BJ (cell line): ENCODE measurements around the gene TSR3. TPM values are rescaled to one million over a fixed set of nuclear protein-coding genes. Genes with fewer than 3 reads are reported as not detected.
"Not testable (repeated sequence)": the region's sequence is repeated elsewhere in the genome, so short reads cannot be mapped to it uniquely, and the experiment has no call there.

Experiments used
- CTCF ChIA-PET: fragments of 350-600 bp; formaldehyde crosslinking; extraction: SDS; loops from one replicate; lab custom pipeline; 2021; ENCODE audit warnings: antibody characterized with exemption, inconsistent platforms; lab: Yijun Ruan, JAX
- POLR2A ChIA-PET: fragments of 300-600 bp; sonication (Branson Sonifier 250); formaldehyde crosslinking; extraction: SDS; loops from one replicate; lab custom pipeline; 2021; ENCODE audit warnings: antibody characterized with exemption; lab: Charles Lee
- DNase-seq: peaks from one replicate; pipeline ENCODE4 v3.0.0-alpha.2; 2011; ENCODE audit warnings: low read depth
- H3K27me3 ChIP-seq: 2 replicates; pipeline ENCODE4 v1.6.0; 2011; ENCODE audit warnings: low read length; ENCODE audit not compliant: control insufficient read depth, insufficient read depth
- H3K36me3 ChIP-seq: 2 replicates; pipeline ENCODE4 v1.5.1; 2011; ENCODE audit warnings: low read length; ENCODE audit not compliant: control insufficient read depth, insufficient read depth
- H3K4me3 ChIP-seq: 2 replicates; pipeline ENCODE4 v1.5.1; 2011; ENCODE audit warnings: low read depth, mild to moderate bottlenecking, control low read depth, low read length
- CTCF ChIP-seq: IDR thresholded peaks from 2 replicates; pipeline ENCODE4 v1.5.1; 2011; ENCODE audit warnings: low read depth, mild to moderate bottlenecking, control low read depth, inconsistent platforms, low read length, moderate library complexity; ENCODE audit not compliant: insufficient read depth
- polyA plus RNA-seq: library from polyadenylated mRNA; depleted of rRNA; stranded (reverse); fragments of >200 nt; gene quantifications from 2 replicates; pipeline ENCODE4 v1.2.3, GENCODE V29; 2011

Gene TSR3
- polyA plus RNA-seq, 1 experiment: 52.3 TPM

DNA sequence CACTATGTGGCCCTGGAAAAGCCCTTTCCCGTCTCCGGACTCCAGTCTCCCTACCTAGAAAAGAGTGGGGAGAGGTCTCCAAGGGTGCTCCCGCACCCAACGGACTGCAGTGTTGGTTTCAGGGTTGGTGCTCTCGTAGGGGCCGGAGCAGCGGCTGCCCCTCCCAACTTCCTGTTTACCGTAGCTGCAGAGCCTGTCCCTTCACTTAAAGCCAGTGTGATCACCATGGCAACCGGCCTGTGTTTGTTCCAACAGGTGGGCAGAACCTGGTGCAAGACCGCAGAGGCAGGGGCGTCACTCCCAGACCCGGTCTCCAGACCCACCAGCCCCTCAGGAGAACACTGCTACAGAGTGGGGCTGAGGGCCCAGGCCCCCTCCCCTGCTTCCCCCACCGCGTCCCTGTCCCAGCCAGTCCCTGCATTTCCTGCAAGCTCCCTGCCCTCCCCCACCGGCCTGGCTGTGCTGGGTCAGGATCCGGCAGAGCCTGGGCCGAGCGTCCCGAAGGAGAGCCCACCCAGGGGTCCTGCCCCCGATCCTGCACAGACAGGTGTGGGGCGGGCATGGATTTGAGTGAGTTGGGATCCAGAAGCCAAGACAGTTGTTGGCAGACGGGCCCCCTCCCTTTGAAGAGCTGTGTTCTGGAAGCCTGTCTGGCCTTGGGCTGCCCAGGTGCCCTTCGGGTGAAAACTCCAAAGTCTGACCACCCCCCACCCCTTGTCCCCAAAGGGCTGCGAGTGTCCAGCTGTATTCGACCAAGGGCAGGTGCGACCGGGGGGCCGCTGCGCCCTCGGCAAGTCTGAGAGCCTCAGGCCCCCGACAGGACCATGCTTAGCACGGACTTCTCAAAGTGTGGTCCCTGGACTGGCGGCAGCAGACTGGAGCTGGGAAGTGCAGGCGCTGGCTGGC is 19.7 kb downstream of the TSR3 start:
- peak; percentile 12 for DNase-seq
- ChIA-PET CTCF (interaction anchor here (1.1 to 1.6 kb wide), 3 partner anchors 20 to 31 kb away, joined by 3 to 7 read pairs (median 3); no protein-coding TSS in a partner anchor), POLR2A (no interaction called here)
- Histone ChIP-seq H3K4me3 (no peak overlapping the region), H3K27me3 (peaks cover 31% of the 10 kb centered on the region), H3K36me3 (no peaks in the 10 kb centered on the region; the same call in 1 of the 2 replicates)
- no peak for TF ChIP-seq CTCF

DNA sequence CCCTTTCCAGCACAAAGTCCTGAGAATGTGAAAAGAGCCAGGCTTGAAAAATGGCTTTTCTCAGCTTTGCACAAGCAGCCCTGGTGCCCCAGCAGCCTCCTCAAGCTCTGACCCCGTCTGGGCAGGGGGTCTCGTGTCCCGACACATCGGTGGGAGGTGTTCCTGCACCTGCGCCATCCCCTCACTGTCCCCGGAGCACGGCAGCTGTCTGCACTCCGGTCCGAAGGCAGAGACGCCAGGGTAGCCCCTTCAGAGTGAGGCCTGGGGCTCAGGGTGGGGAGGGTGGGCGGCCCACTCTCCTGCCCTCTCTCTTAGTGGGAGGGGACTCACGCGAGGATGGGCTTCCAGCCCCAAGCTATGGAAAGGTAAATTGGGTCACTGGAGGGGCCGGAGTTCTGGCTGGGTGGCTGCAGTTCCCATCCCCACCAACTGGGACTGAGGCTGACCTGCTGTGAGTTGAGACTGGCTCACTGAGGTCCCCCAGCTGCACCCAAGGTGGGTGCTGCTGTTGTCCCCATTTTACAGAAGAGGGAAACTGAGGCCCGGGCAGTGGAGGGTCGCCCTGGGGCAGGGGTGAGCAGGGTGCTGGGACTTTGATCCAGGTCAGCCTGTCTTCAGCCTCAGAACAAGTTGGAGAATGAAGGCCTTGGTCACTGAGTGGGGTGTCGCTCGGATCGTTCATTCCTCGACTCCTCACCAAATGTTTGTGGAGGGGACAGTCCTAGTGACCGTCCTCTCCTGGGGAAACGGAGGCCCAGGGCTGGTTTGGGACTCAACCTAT is 20.6 kb downstream of the TSR3 start:
- ChIA-PET POLR2A (no interaction called here), CTCF (interaction anchor here (0.7 to 1.1 kb wide), 2 partner anchors 14 to 19 kb away, joined by 3 read pairs; no protein-coding TSS in a partner anchor)
- no peak for DNase-seq
- Histone ChIP-seq H3K4me3 (no peak overlapping the region), H3K36me3 (no peaks in the 10 kb centered on the region; the same call in 1 of the 2 replicates), H3K27me3 (peaks cover 31% of the 10 kb centered on the region)
- no peak; the same call in 1 of the 2 replicates for TF ChIP-seq CTCF

- ChIA-PET CTCF (interaction anchor here (0.7 to 1.1 kb wide), 2 partner anchors 15 to 18 kb away, joined by 3 read pairs; no protein-coding TSS in a partner anchor), POLR2A (no interaction called here)
- Histone ChIP-seq H3K36me3 (peaks cover 1% of the 10 kb centered on the region), H3K4me3 (no peak overlapping the region), H3K27me3 (peaks cover 29% of the 10 kb centered on the region)
- TF ChIP-seq CTCF: peak; percentile 49
- no peak for DNase-seq
These were observed 21.3 kb downstream of the TSR3 start for GRCh38 chr16:1330260-1330914.

DNA sequence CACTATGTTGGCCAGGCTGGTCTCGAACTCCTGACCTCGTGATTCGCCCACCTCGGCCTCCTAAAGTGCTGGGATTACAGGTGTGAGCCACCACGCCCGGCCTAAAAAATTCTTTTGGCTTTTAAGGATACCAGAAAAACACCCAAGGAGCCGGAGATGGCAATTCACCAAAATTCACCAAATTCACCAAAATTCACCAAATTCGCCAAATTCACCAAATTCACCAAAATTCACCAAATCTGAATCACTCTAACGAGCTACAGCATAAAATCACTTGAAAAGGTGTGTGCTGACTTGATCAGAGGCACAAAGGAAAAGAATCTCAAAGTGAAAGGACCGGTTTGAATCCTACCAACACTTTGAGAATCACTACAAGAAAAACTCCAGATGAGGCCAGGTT is 22.7 kb downstream of the TSR3 start:
- peaks cover 17% of the 10 kb centered on the region for H3K27me3 ChIP-seq
- CTCF ChIA-PET, H3K4me3 ChIP-seq, DNase-seq, H3K36me3 ChIP-seq, POLR2A ChIA-PET: not testable (repeated sequence)

DNA sequence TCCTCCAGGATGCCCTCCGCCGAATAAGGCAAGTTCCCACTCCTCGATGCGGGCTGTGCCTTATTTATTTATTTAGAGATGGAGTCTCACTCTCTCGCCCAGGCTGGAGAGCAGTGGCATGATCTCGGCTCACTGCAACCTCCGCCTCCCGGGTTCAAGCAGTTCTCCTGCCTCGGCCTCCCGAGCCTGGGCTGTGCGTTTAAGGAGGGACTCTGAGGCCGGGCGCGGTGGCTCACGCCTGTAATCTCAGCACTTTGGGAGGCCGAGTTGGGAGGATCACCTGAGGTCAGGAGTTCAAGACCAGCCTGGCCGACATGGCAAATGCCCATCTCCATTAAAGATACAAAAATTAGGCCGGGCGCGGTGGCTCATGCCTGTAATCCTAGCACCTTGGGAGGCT is 23.5 kb downstream of the TSR3 start:
- CTCF ChIA-PET, DNase-seq: not testable (repeated sequence)
- H3K27me3 ChIP-seq: peaks cover 14% of the 10 kb centered on the region

GRCh38 chr16:1327619-1327947 is 24.1 kb downstream of the TSR3 start:
- peaks cover 14% of the 10 kb centered on the region for H3K36me3 ChIP-seq
- H3K27me3 ChIP-seq: peaks cover 10% of the 10 kb centered on the region
- POLR2A ChIA-PET: no interaction called here
- TF ChIP-seq CTCF: no peak
- DNase-seq: no peak
- no peak overlapping the region for H3K4me3 ChIP-seq
- CTCF ChIA-PET: no interaction called here

More for the DNA sequence above, 23.5 kb downstream of the TSR3 start:
- peaks cover 13% of the 10 kb centered on the region for H3K36me3 ChIP-seq
- POLR2A ChIA-PET, H3K4me3 ChIP-seq: not testable (repeated sequence)
